Thymus (tissue), 11 donors: ENCODE results near the gene PARD3B. TPM values are rescaled to one million over a fixed set of nuclear protein-coding genes. Genes with fewer than 3 reads are reported as not detected.

Source experiments
- DNase-seq, 9 donors: peaks; one replicate each; pipeline ENCODE4 v3.0.0-alpha.2; 2013; ENCODE audit warnings: low spot score in 9 of 9, low read depth in 6 of 9, missing footprints in 1 of 9
- H3K27ac ChIP-seq, 2 donors: one replicate each; pipeline ENCODE4 v1.5.1; 2013; ENCODE audit warnings: control low read depth in 1 of 2, low read depth in 1 of 2, low read length in 1 of 2, mild to moderate bottlenecking in 1 of 2, moderate library complexity in 1 of 2
- H3K27me3 ChIP-seq, 2 donors: one replicate each; pipeline ENCODE4 v1.5.1; 2013; ENCODE audit warnings: low read length in 1 of 2; ENCODE audit not compliant: control insufficient read depth in 2 of 2, insufficient read depth in 1 of 2
- H3K36me3 ChIP-seq, 2 donors: one replicate each; pipeline ENCODE4 v1.5.1; 2013; ENCODE audit warnings: low read length in 1 of 2, mild to moderate bottlenecking in 1 of 2, moderate library complexity in 1 of 2; ENCODE audit not compliant: control insufficient read depth in 2 of 2, insufficient read depth in 2 of 2
- H3K4me1 ChIP-seq, 2 donors: one replicate each; pipeline ENCODE4 v1.5.1; 2013; ENCODE audit warnings: low read length in 2 of 2; ENCODE audit not compliant: control insufficient read depth in 2 of 2, insufficient read depth in 2 of 2
- H3K4me3 ChIP-seq, 2 donors: one replicate each; pipeline ENCODE4 v1.5.1; 2013; ENCODE audit warnings: low read length in 2 of 2, control low read depth in 1 of 2, mild to moderate bottlenecking in 1 of 2
- H3K9me3 ChIP-seq, 2 donors: one replicate each; pipeline ENCODE4 v1.5.1; 2013; ENCODE audit warnings: low read length in 1 of 2, mild to moderate bottlenecking in 1 of 2; ENCODE audit not compliant: control insufficient read depth in 2 of 2, insufficient read depth in 1 of 2
- WGBS: extraction: QIAGEN DNeasy Blood & Tissue Kit; methylation state at CpG from one replicate; pipeline ENCODE4 v1.1.7; 2013; 5-methylcytosine and 5-hydroxymethylcytosine counted together
- polyA plus RNA-seq: library from polyadenylated mRNA; stranded (reverse); fragments of 200-250 nt; gene quantifications from one replicate; pipeline ENCODE4 v1.2.3, GENCODE V29; 2013
- total RNA-seq: library from RNA; stranded (reverse); fragments of 120-200 nt; gene quantifications from one replicate; pipeline ENCODE4 v1.2.4, GENCODE V29; 2013
- donor health status: healthy.

Gene PARD3B
- total and polyA plus RNA-seq, 2 donors, result 1.0 to 2.4 TPM

GRCh38 chr2:204948024-204948763 lies 402.9 kb downstream of the PARD3B start:
- Histone ChIP-seq H3K27ac (peak overlapping the region in 1 of 2 donors; percentile 31), H3K4me1 (peaks cover 0 to 10% of the 10 kb centered on the region in 2 donors), H3K36me3 (no peaks in the 10 kb centered on the region), H3K27me3 (no peaks in the 10 kb centered on the region), H3K4me3 (no peak overlapping the region), H3K9me3 (peaks cover 0 to 9% of the 10 kb centered on the region in 2 donors)
- WGBS, result 25% methylated on average over 3 of the region's 3 CpGs
- DNase-seq, result peak in 5 of 9 donors; percentile 13 to 73 (median 35)

GRCh38 chr2:204948822-204949221 lies 403.5 kb downstream of the PARD3B start:
- DNase-seq, result peak in 1 of 9 donors; percentile 45
- H3K9me3 ChIP-seq, result peaks cover 0 to 9% of the 10 kb centered on the region in 2 donors
- no peak overlapping the region for H3K27ac ChIP-seq
- no peak overlapping the region for H3K4me3 ChIP-seq
- no peaks in the 10 kb centered on the region for H3K36me3 ChIP-seq
- WGBS, result 64% methylated on average over 1 of the region's 1 CpG
- no peaks in the 10 kb centered on the region for H3K27me3 ChIP-seq
- H3K4me1 ChIP-seq, result peaks cover 0 to 10% of the 10 kb centered on the region in 2 donors

DNA sequence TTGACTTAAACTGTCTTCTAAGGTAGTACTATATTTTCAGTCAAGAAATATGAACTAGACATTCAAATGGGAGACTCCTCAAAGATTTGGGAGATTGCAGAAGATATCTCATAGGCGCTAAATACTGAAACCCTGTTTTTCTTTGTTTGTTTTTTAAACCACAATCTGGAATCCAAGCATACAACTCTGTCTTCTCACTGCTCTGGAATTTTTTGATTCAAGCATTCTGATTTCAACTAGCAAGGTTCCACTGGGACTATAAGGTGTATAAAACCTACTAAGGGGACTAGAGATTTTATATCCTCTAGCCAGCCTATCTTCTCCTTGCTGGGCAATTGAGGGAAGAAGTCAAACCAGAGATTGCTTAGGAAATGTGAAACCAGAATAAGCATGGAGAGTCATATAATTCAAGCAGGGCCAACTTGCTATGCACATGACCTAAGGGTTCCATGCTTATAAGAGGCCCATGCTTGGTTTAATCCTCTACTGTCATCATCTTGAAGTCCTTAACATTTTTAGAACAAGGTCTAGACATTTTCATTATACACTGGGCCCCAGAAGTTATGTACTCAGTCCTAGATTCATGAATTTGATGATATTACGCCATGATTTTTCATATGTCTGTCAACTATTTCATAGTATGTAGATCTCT lies 405.5 kb downstream of the PARD3B start:
- Histone ChIP-seq H3K9me3 (no peaks in the 10 kb centered on the region), H3K4me3 (no peak overlapping the region), H3K4me1 (peaks cover 0 to 7% of the 10 kb centered on the region in 2 donors), H3K27me3 (no peaks in the 10 kb centered on the region), H3K36me3 (no peaks in the 10 kb centered on the region), H3K27ac (no peak overlapping the region)
- WGBS, result 97% methylated on average over 2 of the region's 2 CpGs
- DNase-seq, result no peak

DNA sequence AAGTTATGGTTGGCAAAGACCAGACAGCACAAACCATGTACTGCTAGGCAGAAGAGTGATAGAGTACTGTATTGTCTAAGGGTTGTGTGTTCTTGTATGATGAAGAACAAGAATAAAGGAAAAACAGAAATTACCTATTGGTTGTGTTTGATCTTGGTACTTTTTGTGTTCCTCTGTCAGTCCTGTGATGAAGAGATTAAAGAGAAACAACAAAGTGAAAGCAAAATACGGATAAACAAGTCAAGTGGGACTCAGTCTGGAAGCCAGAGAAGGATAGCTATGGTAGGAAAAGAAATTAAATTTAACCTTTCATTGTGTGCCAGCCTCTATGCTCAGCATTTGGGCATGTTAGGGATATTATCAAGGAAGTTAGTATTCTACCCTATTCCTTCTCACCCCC lies 413.1 kb downstream of the PARD3B start:
- Histone ChIP-seq H3K9me3 (no peaks in the 10 kb centered on the region), H3K4me3 (no peak overlapping the region), H3K36me3 (no peaks in the 10 kb centered on the region), H3K4me1 (no peaks in the 10 kb centered on the region), H3K27me3 (no peaks in the 10 kb centered on the region), H3K27ac (no peak overlapping the region)
- DNase-seq, result no peak
- 78% methylated on average over 1 of the region's 1 CpG for WGBS

DNA sequence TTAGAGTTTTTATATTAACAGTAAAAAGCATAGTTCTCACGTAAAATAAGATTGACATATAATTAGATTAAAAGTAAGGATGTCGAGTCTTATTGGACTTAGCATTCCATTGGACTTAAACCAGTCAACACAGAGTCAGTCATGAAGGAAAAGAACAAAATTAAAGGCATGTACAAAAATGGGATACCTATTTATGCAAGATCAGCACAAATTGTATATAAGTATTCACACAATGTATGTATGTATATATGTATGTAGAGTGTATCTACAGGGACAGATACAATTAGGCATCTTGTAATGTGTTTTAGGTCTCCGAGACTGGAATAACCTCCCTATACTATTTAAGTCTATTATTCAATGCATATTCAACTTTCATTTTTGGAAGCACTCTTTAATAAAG lies 419.1 kb downstream of the PARD3B start:
- no peak for DNase-seq
- no peaks in the 10 kb centered on the region for H3K36me3 ChIP-seq
- 97% methylated on average over 3 of the region's 3 CpGs for WGBS
- H3K4me1 ChIP-seq, result peaks cover 0 to 8% of the 10 kb centered on the region in 2 donors
- no peak overlapping the region for H3K4me3 ChIP-seq
- no peaks in the 10 kb centered on the region for H3K27me3 ChIP-seq
- H3K9me3 ChIP-seq, result no peaks in the 10 kb centered on the region
- H3K27ac ChIP-seq, result no peak overlapping the region

DNA sequence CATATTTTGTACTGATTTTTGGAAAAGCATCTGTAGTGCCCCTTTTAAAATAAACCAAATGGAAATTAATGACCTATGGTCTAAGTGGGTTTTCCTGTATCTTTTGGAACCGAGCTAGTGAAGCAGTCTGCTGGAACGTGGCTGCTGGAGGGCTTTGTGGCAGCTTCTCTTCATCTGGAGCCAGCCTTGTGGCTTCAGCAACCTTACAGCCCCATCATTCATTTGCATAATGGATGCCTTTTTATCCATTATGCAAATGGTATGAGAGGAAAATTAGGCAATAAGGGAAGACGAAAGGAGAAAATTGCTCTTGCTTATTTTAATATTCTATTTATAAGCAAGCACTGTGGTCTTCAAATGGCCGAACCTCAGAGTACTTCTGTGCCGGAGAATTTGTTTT lies 421.0 kb downstream of the PARD3B start:
- no peak overlapping the region for H3K27ac ChIP-seq
- peaks cover 0 to 8% of the 10 kb centered on the region in 2 donors for H3K4me1 ChIP-seq
- no peak for DNase-seq
- no peak overlapping the region for H3K4me3 ChIP-seq
- H3K27me3 ChIP-seq, result no peaks in the 10 kb centered on the region
- WGBS, result 89% methylated on average over 5 of the region's 5 CpGs
- H3K36me3 ChIP-seq, result no peaks in the 10 kb centered on the region
- H3K9me3 ChIP-seq, result no peaks in the 10 kb centered on the region

GRCh38 chr2:204967199-204967960 lies 422.1 kb downstream of the PARD3B start:
- Histone ChIP-seq H3K27ac (peak overlapping the region; percentile 55 to 80), H3K9me3 (no peaks in the 10 kb centered on the region), H3K36me3 (no peaks in the 10 kb centered on the region), H3K4me3 (no peak overlapping the region), H3K27me3 (no peaks in the 10 kb centered on the region), H3K4me1 (peaks cover 0 to 8% of the 10 kb centered on the region in 2 donors)
- DNase-seq, result peak in 5 of 9 donors; percentile 27 to 78 (median 47)
- WGBS, result 18% methylated on average over 7 of the region's 7 CpGs

GRCh38 chr2:204971206-204971907 lies 426.1 kb downstream of the PARD3B start:
- WGBS, result 63% methylated on average over 2 of the region's 2 CpGs
- Histone ChIP-seq H3K27ac (no peak overlapping the region), H3K4me3 (no peak overlapping the region), H3K36me3 (no peaks in the 10 kb centered on the region), H3K27me3 (no peaks in the 10 kb centered on the region), H3K4me1 (peaks cover 0 to 8% of the 10 kb centered on the region in 2 donors), H3K9me3 (no peaks in the 10 kb centered on the region)
- DNase-seq, result peak in 2 of 9 donors; percentile 10 to 50
